Endodermal cell (in vitro differentiated cells): ENCODE measurements around the gene MFSD6L. TPM values are rescaled to one million over a fixed set of nuclear protein-coding genes. Genes with fewer than 3 reads are reported as not detected.
A peak's percentile ranks its signal among the peaks of the same experiment; 100 is the strongest.

Experiments used
- DNase-seq: peaks from one replicate; pipeline ENCODE4 v3.0.0-alpha.2; 2017
- H3K27ac ChIP-seq: 2 replicates; pipeline ENCODE4 v1.5.1; 2013; ENCODE audit warnings: mild to moderate bottlenecking, low read depth, low read length, moderate library complexity
- H3K27me3 ChIP-seq: 2 replicates; pipeline ENCODE4 v1.6.1; 2013; ENCODE audit warnings: mild to moderate bottlenecking, low read length, moderate library complexity; ENCODE audit not compliant: insufficient read depth, control insufficient read depth, poor library complexity, severe bottlenecking
- H3K36me3 ChIP-seq: 2 replicates; pipeline ENCODE4 v1.7.0; 2013; ENCODE audit warnings: mild to moderate bottlenecking, low read length, moderate library complexity; ENCODE audit not compliant: control insufficient read depth, insufficient read depth
- H3K4me1 ChIP-seq: one replicate; pipeline ENCODE4 v1.7.0; 2013; ENCODE audit warnings: low read length; ENCODE audit not compliant: control insufficient read depth, insufficient read depth
- H3K4me3 ChIP-seq: 2 replicates; pipeline ENCODE4 v1.5.1; 2013; ENCODE audit warnings: mild to moderate bottlenecking, low read length, moderate library complexity
- H3K9ac ChIP-seq: 2 replicates; pipeline ENCODE4 v1.6.1; 2013; ENCODE audit warnings: mild to moderate bottlenecking, low read length, moderate library complexity; ENCODE audit not compliant: poor library complexity, severe bottlenecking; ENCODE audit errors: extremely low read depth
- H3K9me3 ChIP-seq: 2 replicates; pipeline ENCODE4 v1.6.1; 2013; ENCODE audit warnings: mild to moderate bottlenecking, low read length, moderate library complexity; ENCODE audit not compliant: control insufficient read depth
- H3K27ac Mint-ChIP-seq: 2 replicates; pipeline ENCODE4 v1.8.0; 2020; ENCODE audit warnings: mixed read lengths
- H3K27me3 Mint-ChIP-seq: 2 replicates; pipeline ENCODE4 v1.8.0; 2021; ENCODE audit warnings: mild to moderate bottlenecking, mixed read lengths; ENCODE audit not compliant: insufficient read depth
- H3K36me3 Mint-ChIP-seq: 2 replicates; pipeline ENCODE4 v1.8.0; 2020; ENCODE audit warnings: low read depth, mixed read lengths
- H3K4me1 Mint-ChIP-seq: 2 replicates; pipeline ENCODE4 v1.8.0; 2020; ENCODE audit warnings: mixed read lengths
- H3K4me3 Mint-ChIP-seq: 2 replicates; pipeline ENCODE4 v1.8.0; 2020; ENCODE audit warnings: mild to moderate bottlenecking, moderate library complexity, mixed read lengths
- H3K9me3 Mint-ChIP-seq: 2 replicates; pipeline ENCODE4 v1.8.0; 2020; ENCODE audit warnings: mild to moderate bottlenecking, mixed read lengths
- CTCF ChIP-seq: fragments of 200-600 bp; sonication (generic); conservative IDR thresholded peaks from 2 replicates; pipeline ENCODE4 v1.5.0; 2021; ENCODE audit warnings: antibody characterized with exemption, mild to moderate bottlenecking
- WGBS, 2 experiments: methylation state at CpG; one replicate each; pipeline versions ENCODE4 v1.1.5 to v1.1.7; 2013; ENCODE audit warnings: missing lambda C conversion rate in 2 of 2, mixed read lengths in 1 of 2; ENCODE audit not compliant: insufficient coverage in 1 of 2, insufficient read length in 1 of 2; 5-methylcytosine and 5-hydroxymethylcytosine counted together
- total RNA-seq, 2 donors: library from RNA; stranded (reverse); fragmentation: NEBNext Ultra II Directional in 1 of 2; extraction: Animal tissue kit (Norgen Biotek cat#: 25700) in 1 of 2; gene quantifications; 2 replicates in 1 of 2; 3 replicates in 1 of 2; pipeline ENCODE4 v1.2.1, GENCODE V29; 2021

Gene MFSD6L
- total RNA-seq, 2 donors from 2014 or later: 3.3 to 5.1 TPM

DNA sequence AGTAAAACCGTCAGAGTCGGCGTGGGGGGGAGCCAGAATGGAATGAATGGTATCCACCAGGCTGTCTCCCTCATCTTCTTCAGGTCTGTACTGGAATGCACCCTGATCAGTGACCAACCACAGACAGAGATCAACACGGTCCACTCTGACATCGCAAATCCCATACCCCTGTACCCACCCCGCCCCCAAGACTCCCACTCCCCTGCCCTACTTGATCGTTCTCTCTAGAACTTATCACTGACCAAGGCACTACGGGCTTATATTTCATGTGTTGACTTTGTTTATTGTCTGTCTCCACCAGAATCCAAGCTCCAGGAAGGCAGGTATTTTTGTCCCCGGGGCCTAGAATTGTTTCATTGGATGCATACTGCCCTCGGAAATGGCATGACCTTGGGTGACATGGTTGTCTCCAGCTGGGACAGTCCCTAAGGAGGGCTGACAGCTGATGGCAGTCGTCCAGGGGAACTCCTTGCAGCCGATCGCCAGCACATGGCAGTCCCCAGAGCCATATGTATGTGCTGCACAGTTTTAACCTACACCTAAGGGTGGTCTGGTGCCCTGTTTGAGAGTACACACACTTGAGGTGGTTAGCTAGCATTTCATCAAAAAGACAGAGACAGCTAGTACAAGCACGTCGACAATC is 526 bp upstream of the MFSD6L start:
- peaks cover 23% of the 10 kb centered on the region for H3K27me3 ChIP-seq
- DNase-seq: no peak
- WGBS, 2 experiments: 73% methylated on average over 12 to 15 of the region's 15 CpGs
- no peak for TF ChIP-seq CTCF
- no peaks in the 10 kb centered on the region for H3K9me3 Mint-ChIP-seq
- H3K9ac ChIP-seq: no peak overlapping the region
- H3K4me1 Mint-ChIP-seq: peaks cover 10% of the 10 kb centered on the region
- H3K4me3 ChIP-seq: no peak overlapping the region
- no peaks in the 10 kb centered on the region for H3K36me3 ChIP-seq
- peaks cover 39% of the 10 kb centered on the region for H3K27me3 Mint-ChIP-seq
- no peaks in the 10 kb centered on the region for H3K9me3 ChIP-seq
- H3K4me1 ChIP-seq: no peaks in the 10 kb centered on the region
- no peak overlapping the region for H3K27ac ChIP-seq
- H3K36me3 Mint-ChIP-seq: no peaks in the 10 kb centered on the region
- peak overlapping the region; percentile 68 for H3K4me3 Mint-ChIP-seq
- no peak overlapping the region for H3K27ac Mint-ChIP-seq

DNA sequence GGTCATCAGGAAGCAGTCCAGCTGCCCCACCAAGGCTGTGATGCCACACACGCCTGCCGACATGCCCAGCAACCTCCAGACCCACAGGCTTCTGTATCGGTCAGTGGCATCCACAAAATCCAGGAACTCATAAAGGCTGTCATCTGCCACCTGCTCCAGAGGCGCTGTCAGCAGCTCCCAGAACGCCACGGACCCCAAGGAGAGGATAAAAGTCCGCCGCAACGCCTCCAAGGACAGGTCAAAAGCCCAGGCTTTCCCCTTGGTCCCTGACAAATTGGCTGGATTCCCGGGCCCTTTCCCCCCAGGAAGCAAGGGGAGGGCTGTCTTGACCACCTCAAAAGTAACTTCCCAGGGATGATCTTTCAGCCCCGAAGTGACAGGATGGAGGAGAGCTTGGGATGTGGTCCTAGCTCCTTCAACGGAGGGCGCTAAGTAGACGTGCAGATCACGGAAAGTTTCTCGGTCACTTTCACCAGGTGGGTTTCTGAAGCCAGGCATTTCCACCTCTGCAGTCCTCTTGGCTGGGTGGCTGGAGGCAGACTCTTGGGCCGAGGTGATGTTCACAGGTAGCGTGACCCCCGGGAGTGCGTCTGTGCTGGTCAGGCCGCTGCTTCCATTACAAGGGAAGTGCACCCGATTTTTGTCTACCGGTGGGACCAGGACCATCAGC is 854 bp downstream of the MFSD6L start:
- H3K4me1 ChIP-seq: no peaks in the 10 kb centered on the region
- Mint-ChIP-seq H3K4me1 (peaks cover 8% of the 10 kb centered on the region), H3K4me3 (peak overlapping the region; percentile 68), H3K36me3 (no peaks in the 10 kb centered on the region), H3K27me3 (peaks cover 39% of the 10 kb centered on the region), H3K9me3 (no peaks in the 10 kb centered on the region), H3K27ac (peak overlapping the region; percentile 70)
- peaks cover 23% of the 10 kb centered on the region for H3K27me3 ChIP-seq
- no peak overlapping the region for H3K27ac ChIP-seq
- no peaks in the 10 kb centered on the region for H3K36me3 ChIP-seq
- WGBS, 2 experiments: 83 to 85% methylated on average over 18 to 23 of the region's 23 CpGs
- TF ChIP-seq CTCF: no peak
- no peak overlapping the region for H3K4me3 ChIP-seq
- no peaks in the 10 kb centered on the region for H3K9me3 ChIP-seq
- DNase-seq: peak; percentile 77
- H3K9ac ChIP-seq: no peak overlapping the region

GRCh38 chr17:8797621-8798175 is 1.5 kb downstream of the MFSD6L start:
- Mint-ChIP-seq H3K27me3 (peaks cover 39% of the 10 kb centered on the region), H3K4me1 (peaks cover 8% of the 10 kb centered on the region)

More at GRCh38 chr17:8797621-8798175, 1.5 kb downstream of the MFSD6L start:
- peak; percentile 36 for DNase-seq
- no peaks in the 10 kb centered on the region for H3K36me3 ChIP-seq
- H3K27ac ChIP-seq: no peak overlapping the region
- Mint-ChIP-seq H3K36me3 (no peaks in the 10 kb centered on the region), H3K27ac (no peak overlapping the region), H3K9me3 (peaks cover 2% of the 10 kb centered on the region), H3K4me3 (peak overlapping the region; percentile 68)
- TF ChIP-seq CTCF: no peak
- H3K27me3 ChIP-seq: peaks cover 23% of the 10 kb centered on the region
- no peak overlapping the region for H3K4me3 ChIP-seq
- H3K9me3 ChIP-seq: no peaks in the 10 kb centered on the region
- WGBS, 2 experiments: 82 to 86% methylated on average over 14 of the region's 14 CpGs
- no peaks in the 10 kb centered on the region for H3K4me1 ChIP-seq
- H3K9ac ChIP-seq: no peak overlapping the region
